Measurements from ENCODE around the gene ATP6V1G3.

DNA sequence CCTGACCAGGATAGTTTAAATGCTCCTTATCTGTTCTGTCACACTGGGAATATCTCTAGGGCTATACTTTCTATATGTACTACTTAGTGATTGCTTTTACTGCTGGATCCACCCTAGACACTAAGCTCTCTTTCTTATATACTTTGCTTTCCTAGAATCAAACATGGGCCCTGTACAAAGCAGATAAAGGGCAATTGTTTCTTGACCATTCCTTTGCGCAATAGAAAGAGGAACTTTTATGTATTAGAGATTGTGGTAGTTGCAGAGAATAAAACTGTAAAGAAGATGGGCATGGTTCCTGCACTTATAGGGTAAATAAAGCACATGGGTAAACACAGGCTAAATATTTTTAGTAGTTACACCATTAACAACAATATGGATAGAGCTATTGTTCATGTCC is 58.8 kb downstream of the ATP6V1G3 start:
- TF ChIP-seq, protein P1, sequence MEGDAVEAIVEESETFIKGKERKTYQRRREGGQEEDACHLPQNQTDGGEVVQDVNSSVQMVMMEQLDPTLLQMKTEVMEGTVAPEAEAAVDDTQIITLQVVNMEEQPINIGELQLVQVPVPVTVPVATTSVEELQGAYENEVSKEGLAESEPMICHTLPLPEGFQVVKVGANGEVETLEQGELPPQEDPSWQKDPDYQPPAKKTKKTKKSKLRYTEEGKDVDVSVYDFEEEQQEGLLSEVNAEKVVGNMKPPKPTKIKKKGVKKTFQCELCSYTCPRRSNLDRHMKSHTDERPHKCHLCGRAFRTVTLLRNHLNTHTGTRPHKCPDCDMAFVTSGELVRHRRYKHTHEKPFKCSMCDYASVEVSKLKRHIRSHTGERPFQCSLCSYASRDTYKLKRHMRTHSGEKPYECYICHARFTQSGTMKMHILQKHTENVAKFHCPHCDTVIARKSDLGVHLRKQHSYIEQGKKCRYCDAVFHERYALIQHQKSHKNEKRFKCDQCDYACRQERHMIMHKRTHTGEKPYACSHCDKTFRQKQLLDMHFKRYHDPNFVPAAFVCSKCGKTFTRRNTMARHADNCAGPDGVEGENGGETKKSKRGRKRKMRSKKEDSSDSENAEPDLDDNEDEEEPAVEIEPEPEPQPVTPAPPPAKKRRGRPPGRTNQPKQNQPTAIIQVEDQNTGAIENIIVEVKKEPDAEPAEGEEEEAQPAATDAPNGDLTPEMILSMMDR (conservative IDR thresholded peaks at IDR 0.05; ENCODE audit: low read length), result no peak
- TF ChIP-seq EZH2phosphoT487 (IDR thresholded peaks at IDR 0.05; ENCODE audit: borderline replicate concordance), result no peak
